HG03095 (cell line): Measurements from ENCODE around the gene SEPTIN5.

Experiments
- ATAC-seq: cut with Tn5 transposase; IDR thresholded peaks from one replicate; pipeline ENCODE4 v1.9.1; 2021; ENCODE audit warnings: moderate library complexity; ENCODE audit not compliant: unreplicated experiment

SEPTIN5 gene

DNA sequence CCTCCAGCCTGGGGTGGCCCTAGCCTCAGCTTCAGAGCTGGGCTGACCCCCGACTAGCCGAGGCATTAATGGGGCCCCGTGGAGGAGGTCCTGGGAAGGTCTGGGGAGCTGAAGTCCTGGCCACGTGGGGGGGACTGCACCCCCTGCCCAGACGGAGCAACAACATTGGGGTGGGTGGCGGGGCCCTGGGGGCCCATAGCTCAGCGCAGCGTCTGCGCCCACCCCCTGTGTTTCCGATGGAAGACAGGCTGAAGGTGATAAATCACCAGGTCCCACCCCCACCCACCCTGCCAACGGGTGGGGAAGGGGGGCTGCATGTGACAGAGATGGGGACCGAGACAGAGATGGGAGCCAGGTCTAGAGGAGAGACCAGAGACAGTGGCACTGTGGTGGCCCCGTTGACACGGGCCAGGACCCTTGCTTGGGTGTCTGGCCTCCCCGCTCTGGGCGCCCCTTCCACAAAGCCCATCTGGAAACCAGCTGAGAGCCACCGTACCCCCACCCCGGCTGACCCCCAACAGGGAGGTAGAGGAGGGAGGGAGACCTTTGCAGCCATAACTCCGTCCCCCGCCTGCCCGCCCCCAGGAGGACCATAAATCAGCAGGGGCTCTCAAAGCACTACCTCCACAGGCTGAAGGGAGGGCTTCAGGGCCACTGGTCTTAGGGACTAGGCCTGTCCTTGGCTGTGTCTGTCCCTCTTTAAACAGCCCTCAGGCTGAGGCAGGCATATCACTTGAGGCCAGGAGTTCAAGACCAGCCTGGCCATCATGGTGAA lies 17.2 kb downstream of the SEPTIN5 start:
- ATAC-seq, result no peak

DNA sequence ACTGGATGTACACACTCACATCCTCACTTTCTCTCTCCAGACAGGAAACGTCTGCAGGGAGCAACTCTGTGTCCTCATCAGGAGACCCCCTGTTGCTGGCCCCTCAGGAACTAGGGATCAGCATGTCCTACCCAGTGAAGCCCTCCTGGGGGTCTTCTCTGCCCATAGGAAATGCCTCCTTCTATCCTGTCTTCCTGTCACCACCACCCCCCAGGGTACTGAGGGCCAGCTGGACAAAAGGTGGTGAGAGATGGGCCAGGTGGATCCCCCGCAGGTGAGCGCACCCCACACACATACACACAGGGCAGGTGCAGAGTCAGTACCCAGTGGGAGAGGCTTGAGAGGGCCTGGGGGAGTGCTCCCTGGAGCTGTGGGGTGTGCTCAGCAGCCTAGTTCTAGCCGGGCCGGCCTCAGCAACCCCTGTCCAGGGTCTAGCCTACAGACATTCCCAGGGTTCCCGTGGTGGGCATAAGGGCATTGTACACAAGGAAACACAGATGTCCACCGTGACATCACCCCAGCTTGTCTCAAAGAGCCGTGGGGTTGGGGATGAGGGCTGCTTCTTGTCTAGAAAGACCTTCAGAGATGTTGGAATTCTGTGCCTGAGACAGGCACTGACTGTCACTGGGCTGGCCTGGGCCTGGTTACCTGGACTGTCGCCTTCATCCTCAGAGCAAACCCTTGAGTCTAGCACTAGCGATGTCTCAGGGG lies 18.3 kb downstream of the SEPTIN5 start:
- no peak for ATAC-seq

DNA sequence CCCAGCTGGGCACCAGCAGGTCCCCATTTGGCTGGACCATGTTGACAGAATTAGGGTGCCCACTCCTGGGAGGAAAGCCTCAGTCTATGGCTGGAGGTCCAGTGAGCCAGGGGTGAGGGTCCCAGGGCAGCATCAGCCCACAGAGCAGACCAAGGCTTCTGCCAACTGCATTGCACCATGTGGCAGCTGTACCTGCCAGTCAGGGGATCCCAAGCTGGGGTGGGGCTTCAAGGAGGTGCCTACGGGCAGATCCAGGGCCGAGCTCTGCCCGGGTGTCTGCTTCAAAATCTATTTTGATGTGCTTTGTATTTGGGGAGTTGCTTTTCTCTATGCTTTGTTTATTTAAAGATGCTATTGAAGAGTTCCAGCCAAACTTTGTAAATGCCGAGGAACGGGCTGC lies 19.5 kb downstream of the SEPTIN5 start:
- ATAC-seq, result no peak

DNA sequence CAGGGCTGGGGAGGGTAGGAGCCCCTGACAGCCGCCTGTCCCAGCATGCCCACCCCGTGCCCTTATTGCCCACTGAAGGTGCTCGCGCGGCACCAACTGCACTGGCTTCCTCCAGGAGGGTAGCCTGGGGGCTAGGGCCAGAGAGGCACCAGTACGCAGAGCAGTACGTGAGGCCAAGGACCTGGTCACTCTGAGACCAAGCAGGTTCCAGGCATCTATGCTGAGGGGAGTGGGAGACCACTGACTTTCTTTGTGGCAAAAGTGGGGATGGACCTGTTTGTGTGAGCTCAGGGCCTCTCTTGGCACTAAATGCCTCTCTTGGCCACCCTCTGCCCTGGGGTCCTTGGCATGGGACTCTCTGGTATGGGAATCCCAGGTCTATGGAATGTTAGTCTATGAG lies 19.9 kb downstream of the SEPTIN5 start:
- ATAC-seq, result no peak

DNA sequence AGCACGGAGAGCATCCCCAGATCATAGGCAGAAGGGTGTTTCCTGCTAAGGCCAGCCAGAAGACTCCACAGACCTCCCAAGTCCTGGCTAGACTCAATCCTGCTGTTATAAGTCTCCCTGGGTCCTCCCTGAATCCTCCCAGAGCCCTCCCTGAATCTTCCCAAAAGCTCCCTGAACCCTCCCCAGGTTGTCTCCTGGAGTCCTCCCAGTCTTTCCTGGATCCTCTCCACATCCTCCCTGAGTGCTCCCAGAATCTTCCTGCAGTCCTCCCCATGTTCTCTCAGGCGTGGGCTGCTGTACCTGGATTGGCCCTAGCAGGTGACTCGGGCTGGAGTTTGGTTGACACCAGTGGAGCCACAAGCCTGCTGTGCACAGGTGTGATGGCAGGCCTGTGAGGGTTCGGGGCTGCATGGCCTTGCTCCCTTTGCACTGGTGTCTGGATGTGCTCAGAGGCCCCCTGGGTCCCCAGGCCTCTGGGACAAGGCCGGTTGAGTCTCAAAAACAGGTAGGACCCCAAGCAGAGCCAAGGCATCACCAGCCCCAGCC lies 20.6 kb downstream of the SEPTIN5 start:
- no peak for ATAC-seq

DNA sequence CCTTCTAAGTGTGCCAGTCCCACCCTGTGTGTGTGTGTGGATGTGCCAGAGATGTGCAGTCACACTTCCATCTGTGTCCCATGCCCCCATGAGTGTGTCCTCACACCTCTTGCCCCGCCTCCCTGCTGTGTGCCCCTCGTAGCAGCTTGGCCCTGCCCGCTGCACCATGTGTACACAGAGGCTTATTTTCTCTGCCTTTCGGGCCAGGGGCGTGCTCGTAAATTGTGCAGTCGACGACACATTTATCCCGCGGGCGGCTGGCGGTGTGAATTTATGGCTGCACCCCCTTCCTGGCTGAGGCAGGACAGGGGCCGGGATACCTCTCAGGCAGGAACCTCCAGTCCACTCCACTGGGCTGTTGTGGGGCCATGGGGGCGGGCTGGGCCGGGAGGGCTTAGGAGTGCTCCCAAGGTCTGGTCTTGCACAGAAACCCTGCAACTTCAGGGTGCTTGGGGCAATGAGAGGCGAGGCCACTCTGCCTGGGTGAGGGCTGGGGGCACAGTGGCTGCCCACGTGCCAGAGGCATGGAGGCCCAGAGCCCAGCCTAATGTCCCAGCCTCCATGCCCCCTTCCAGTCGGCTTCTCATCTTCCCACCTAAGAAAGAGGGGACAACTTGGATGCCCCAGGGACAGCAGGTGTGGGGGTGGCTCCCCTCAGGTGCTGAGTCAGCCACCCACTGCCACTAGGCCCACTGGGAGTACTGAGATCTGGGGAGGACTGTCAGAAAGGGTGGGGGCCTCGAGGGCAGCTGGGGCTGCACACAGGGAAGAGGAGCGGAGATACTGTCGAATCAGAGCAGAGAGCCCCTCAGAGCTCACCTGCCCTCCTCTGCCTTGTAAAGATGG lies 21.6 kb downstream of the SEPTIN5 start:
- ATAC-seq, result no peak

DNA sequence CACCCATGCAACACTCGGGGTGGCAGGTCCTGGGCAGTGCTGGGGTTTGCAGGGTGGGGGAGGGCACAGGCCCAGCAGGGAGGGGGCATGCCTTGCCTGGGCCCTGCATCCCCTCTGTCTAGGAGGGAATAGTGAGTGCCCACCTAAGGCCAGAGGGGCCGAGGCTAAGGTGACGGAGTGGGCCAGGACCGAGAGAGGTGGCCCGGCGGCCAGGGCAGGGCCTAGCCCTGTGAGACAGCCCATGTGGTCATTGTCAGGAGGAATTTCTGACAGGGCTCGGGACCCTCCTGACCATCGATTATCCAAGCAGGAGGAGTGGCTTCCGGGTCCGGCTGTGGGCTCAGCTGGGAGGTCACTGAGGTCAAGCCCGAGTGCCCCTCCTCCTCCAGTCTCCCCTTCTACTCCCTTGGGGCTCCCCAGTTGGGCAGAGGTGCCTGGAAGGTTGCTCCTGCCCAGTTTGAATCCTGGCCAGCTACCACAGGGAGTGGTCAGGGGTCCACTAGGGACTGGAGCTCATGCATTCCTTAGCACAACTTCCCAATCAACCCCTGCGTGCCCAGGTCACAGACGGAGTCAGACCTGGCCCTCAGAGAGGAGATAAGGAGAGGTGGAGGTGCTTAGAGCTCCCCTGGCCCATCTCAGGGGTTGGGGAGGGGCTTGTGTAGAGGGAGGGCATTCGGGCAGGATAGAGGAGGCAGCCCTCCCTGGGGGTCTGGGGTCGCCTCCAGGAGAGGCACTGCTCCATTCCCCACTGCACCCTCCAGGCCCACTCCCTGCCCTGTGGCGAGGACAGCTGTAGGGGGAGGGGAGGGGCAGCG lies 23.8 kb downstream of the SEPTIN5 start:
- ATAC-seq, result no peak

DNA sequence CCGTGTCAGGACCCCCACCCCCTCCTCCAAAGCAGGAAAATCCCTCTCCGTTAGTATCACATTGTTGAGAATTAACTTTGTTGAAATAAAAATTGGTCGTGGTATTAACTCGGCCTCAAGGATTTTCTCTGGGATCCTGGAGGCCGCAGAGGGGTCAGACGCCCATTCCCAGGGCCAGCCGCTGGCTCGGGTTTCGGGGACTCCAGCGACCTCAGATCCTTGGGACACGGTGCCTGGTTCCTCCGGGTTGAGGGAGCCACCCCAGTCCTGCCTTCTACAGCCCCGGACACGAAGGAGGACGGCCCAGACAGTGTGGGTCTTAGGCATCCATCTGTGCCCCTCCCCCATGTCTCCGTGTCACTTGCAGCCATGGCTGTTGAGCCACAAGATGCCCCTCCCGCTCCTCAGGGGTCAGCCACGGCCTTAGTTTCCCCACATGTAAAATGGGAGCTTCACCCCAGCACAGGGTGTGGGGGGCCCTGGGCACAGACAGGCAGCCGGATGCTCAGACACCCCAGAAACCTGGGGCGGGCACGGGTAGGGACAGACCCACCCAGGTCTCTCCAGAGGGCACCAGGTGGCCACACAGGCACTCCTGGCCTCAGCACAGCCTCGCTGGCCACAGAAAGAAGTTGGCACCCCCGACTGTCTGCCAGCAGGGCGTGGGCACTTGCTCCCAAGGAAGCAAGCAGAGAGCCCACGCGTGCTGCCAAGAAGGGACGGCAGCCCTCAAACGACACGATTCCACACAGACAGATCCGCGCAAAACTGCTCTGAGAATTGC lies 24.6 kb downstream of the SEPTIN5 start:
- no peak for ATAC-seq

DNA sequence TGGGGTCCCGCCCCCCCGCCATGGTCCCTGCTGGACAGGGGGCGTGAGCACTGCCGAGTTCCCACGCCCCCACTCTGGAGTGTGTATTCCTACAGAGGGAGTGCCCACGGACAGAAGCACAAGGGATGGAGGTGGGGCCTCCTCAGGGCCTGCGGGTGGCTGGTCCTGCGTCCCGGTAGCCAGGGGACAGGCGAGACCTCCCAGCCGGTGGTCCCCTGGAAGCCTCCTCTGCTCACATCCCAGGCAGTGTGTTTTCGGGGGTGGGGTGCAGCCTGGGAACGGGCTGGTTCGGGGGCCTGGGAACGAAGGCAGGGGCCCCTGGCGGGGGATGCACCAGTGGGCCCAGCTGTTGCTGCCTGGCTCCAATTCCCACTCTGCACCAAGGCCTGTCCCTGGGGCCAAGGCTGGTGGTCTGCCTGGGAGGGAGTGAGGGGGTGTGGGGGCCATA lies 25.2 kb downstream of the SEPTIN5 start:
- no peak for ATAC-seq

DNA sequence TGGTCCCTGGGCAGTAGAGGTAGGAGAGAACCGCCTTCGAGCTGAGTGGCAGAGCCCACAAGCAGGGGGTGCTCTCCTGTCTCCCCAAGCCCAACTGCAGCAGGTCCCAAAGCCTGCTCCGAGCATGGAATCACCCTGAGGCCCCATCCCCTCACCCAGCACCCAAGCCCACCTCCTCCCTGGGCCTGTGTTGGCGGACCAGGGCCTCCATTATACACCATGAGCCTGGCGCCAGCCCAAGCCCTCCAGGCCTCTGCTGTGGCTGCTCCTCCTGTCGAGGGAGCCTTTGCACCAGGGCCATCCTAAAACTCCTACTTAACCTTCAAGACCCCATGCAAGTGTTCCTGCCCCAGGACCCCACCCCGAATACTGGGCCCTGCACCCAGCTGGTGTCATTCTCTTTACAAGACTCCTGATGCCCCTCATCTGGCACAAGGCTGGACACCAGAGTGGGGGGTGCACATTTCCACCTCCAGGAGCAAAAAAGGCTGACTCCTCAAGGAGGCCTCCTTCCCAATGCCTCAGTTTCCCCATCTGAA lies 25.7 kb downstream of the SEPTIN5 start:
- ATAC-seq, result no peak

DNA sequence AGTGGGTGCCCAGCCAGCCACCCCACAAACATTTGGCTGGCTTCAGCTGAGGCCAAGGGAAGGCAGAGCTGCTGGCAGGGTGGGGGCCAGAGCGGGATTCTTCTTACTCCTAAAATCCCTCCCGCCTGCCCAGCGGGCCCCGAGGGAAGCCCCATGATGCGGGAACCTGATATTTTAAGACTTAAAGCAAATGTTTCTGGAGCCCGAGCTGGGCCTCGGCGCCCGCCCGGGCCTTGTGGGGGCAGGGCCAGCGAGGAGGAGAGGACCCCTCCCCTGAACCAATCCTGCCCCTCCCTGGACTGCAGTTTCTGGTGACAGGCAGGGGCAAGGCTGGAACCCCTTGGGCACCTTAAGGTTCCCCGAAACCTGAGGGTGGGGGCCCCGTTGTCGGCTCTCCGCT lies 26.3 kb downstream of the SEPTIN5 start:
- no peak for ATAC-seq

DNA sequence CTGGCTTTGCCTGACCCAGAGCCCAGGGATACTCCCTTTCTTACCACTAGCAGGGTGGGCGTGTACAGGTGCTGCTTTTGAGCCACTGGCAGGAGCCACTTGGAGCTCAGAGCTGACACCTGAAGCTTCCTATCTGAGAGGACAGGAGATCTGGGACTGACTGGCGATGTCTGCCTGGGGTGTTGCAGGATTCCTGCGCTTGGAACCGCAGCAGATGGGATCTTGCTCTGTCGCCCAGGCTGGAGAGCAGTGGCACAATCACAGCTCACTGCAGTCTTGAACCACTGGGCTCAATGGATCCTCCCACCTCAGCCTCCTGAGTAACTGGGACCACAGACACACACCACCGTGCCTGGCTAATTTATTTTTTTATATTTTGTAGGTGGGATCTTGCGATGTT lies 26.8 kb downstream of the SEPTIN5 start:
- no peak for ATAC-seq

DNA sequence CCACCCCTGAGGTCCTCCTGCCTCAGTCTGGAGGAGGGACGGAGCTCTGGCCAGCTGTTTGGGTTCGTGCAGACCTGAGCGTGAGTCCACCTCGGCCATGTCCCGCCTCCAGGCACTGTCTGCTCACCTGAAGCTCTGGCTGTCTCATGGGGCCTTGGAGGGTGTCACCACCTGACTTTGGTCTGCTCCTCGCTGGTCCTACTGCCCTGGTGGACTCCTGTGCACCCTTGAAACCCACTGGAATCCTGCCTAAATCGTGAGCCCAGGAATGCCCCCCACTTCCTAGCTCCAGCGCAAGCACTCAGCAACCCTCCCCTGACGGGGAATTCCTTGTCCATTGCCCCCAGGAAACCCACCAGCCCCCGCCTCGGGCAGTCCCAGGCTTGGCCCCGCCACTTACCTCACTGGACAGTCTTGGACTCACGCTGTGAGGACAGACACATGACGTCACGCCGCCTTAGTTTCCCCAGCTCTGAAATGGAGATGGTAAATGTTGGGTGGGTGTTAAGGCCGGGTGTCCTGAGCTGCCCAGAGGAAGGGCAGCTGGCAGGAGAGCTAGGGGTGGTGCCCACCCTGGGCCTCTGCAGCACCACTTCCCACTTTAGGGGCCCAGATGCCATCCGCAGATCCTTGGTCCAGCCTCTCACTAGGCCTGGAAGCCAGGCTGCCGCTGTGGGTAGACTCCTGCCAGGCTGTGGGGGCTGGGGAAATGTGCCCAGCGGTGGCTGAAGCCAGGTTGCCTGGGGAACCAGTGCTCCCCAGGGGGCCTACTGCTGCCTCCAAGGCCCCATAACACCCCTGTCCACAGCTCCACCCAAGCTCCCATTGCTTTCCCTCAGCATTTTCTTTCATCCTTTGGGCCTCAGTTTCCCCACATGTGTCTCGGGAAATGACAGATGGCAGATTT lies 28.1 kb downstream of the SEPTIN5 start:
- no peak for ATAC-seq

DNA sequence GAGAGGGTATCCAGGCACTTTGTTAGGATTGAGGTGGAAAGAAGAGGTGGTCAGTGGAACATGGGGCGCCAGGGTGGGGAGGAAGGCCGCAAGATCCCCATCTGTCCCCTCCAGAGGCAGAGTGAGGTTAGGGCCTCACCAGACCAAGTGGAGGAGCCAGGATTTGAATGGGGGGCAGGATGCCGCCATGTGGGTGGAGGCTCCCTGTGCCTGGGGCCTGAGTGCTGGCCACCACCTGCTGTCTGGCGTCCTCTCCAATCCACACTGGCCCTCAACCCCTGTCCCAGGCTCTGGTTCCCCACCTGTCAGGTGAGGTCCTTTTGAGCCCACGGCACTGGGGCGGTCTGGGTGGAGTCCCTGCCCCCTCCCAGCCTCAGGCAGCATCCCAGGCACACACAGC lies 28.8 kb downstream of the SEPTIN5 start:
- ATAC-seq, result no peak

DNA sequence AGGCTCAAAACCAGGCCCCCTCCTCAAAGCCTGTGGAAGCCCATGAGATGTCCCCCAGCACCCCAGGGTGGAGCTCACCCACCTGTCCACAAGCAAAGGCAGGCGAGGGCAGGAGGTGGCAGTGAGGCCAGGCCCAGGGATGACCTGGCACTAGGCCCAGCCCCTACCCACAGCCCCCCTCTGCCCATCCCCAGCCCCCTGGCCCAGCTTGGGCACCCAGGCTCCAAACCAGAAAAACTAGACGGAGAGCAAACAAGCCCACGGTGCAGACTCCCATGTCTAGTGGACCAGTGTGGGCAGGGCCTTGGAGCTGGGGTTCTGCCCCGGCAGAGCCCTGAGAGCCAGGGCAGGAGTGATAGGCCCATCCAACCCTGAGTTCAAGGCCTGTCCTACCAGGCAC lies 29.3 kb downstream of the SEPTIN5 start:
- ATAC-seq, result no peak

DNA sequence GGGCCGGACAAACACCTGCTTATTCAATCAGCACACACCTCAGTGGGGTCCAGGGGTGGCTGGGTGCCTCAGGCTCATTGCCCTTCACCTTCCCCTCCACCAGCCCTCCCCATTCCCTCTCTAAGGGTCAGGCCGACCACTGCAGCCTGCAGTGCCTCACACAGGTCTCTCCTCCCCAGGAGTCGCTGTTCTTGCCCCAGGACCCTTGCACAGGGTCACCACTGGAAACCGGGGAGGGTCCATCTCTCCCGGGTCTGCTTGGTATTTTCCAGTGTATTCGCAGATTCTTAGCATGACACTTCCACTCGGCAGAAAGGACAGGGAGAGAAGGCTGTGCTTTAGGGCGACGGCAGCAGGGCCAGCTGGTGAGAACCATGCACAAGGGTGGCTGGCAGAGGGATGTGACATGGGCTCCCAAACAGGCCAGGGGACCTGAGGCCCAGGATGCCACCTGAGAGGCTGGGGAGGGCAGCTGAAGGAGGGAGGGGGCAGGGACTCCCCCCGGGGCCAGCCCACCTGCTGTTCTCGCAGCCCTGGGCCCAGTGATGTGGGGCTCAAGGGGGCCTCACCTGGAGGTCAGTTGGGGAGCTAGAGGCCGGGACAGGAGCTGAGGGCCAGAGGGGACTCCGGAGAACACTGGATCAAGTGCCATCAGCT lies 30.2 kb downstream of the SEPTIN5 start:
- ATAC-seq, result no peak

DNA sequence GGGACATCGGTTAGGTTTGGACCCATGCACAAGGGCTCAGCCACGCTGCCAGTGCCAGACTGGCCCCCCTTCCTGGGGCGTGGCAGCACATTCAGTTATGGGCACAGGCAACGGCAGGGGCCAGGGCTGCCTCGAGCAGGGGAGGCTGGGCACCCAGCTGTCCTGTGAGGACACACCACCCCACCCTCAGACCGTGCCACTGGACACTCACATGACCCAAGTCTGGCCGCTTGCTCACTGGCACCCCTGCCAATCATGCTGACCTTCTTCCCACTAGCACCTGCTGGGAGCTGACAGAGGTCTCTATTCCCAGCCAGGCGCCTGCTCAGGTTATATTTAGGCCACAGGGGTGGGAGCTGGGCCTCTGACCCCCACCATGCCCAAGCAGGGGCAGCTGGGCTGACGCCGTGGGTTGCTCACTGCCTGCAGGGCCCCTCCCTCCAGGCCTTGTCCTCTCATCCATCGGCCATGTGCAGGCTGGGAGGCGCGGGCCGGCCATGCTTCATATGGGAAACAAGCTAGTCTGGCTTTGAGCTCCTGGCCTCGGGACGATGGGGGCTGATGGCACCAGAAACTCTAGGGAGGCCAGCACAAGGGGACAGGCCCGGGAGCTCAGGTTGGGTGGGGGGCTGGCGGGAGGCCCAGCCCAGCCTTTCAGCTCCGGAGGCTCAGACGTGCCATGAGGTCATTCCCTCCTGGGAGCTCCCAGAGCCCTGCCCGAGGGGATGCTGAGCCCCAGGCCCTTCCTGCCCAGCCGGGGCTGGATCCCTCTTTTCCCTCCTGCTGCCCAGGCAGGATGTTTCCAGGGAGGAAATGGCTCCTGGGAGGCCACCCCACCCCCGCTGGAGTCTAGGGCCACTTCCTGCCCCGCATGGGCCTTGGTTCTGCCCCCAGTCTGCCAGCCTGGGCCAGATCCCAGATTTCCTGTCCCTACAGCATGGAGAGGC lies 31.1 kb downstream of the SEPTIN5 start:
- ATAC-seq, result no peak
